PC-9 (cell line): Measurements from ENCODE around the gene CDK13. TPM values are rescaled to one million over a fixed set of nuclear protein-coding genes. Genes with fewer than 3 reads are reported as not detected.

Experiments
- BruUV-seq: library from RNA; stranded (reverse); fragments of 400-500 nt; replicated peaks from 2 replicates; lab custom pipeline; 2021; lab: Mats Ljungman, UMichigan
- CTCF ChIA-PET: fragments of 300-600 bp; sonication (Branson Sonifier 250); formaldehyde crosslinking; loops from one replicate; lab custom pipeline; 2022; ENCODE audit warnings: antibody characterized with exemption; lab: Charles Lee
- POLR2A ChIA-PET: fragments of 300-600 bp; sonication (Branson Sonifier 250); formaldehyde crosslinking; loops from one replicate; lab custom pipeline; 2022; ENCODE audit warnings: antibody characterized with exemption; ENCODE audit not compliant: unreplicated experiment; lab: Charles Lee
- DNase-seq, 2 experiments: peaks; one replicate each; pipeline versions ENCODE4 v3.0.0 to v3.0.0-alpha.2; 2015 to 2022; ENCODE audit warnings: mixed read lengths in 1 of 2
- H2AFZ ChIP-seq: fragments of 200-600 bp; sonication (generic); 2 replicates; pipeline ENCODE4 v1.8.1; 2017; ENCODE audit warnings: antibody characterized with exemption
- H3F3A ChIP-seq: fragments of 200-600 bp; sonication (generic); 2 replicates; pipeline ENCODE4 v1.8.1; 2017; ENCODE audit warnings: antibody characterized with exemption, mild to moderate bottlenecking, low read depth; ENCODE audit not compliant: insufficient read depth
- H3K27ac ChIP-seq: fragments of 200-600 bp; sonication (generic); 2 replicates; pipeline ENCODE4 v1.6.1; 2016; ENCODE audit warnings: mixed run types
- H3K27me3 ChIP-seq: fragments of 200-600 bp; sonication (generic); 2 replicates; pipeline ENCODE4 v1.6.1; 2016; ENCODE audit warnings: low read depth, mixed run types; ENCODE audit not compliant: insufficient read depth
- H3K36me3 ChIP-seq: fragments of 200-600 bp; sonication (generic); 2 replicates; pipeline ENCODE4 v1.6.1; 2016; ENCODE audit warnings: low read depth, mixed run types
- H3K4me1 ChIP-seq: fragments of 200-600 bp; sonication (generic); replicated peaks from 2 replicates; pipeline ENCODE4 v1.6.1; 2016; ENCODE audit warnings: mixed run types; ENCODE audit not compliant: insufficient read depth
- H3K4me2 ChIP-seq: fragments of 200-600 bp; sonication (generic); 2 replicates; pipeline ENCODE4 v1.6.1; 2017; ENCODE audit warnings: mixed run types
- H3K4me3 ChIP-seq: fragments of 200-600 bp; sonication (generic); 2 replicates; pipeline ENCODE4 v1.6.1; 2016; ENCODE audit warnings: mixed run types
- H3K79me2 ChIP-seq: fragments of 200-600 bp; sonication (generic); 2 replicates; pipeline ENCODE4 v1.6.1; 2017; ENCODE audit warnings: low read depth, mixed run types
- H3K9me2 ChIP-seq: fragments of 200-600 bp; sonication (generic); 2 replicates; pipeline ENCODE4 v1.8.1; 2017; ENCODE audit warnings: mild to moderate bottlenecking; ENCODE audit not compliant: insufficient read depth
- H3K9me3 ChIP-seq: fragments of 200-600 bp; sonication (generic); 2 replicates; pipeline ENCODE4 v1.8.1; 2016; ENCODE audit warnings: low read depth; ENCODE audit not compliant: insufficient read depth
- H4K20me1 ChIP-seq: fragments of 200-600 bp; sonication (generic); 2 replicates; pipeline ENCODE4 v1.8.1; 2017; ENCODE audit not compliant: insufficient read depth
- EZH2 ChIP-seq: fragments of 200-600 bp; sonication (generic); IDR thresholded peaks from 2 replicates; pipeline ENCODE4 v1.8.0; 2017; ENCODE audit warnings: antibody characterized with exemption, low read depth
- intact Hi-C: fragments of 100-400 bp; cut with micrococcal nuclease; formaldehyde crosslinking; loops from one replicate; pipeline ENCODE4 v1.10.0; 2022; ENCODE audit not compliant: unreplicated experiment
- total RNA-seq: library from RNA; stranded (reverse); gene quantifications from 2 replicates; pipeline ENCODE4 v1.2.3, GENCODE V29; 2021
- TF ChIP-seq, protein P1 (sequence below): fragments of 200-600 bp; sonication (generic); conservative IDR thresholded peaks from 2 replicates; pipeline ENCODE4 v1.6.1; 2017; ENCODE audit warnings: mixed run types, antibody characterized with exemption, mild to moderate bottlenecking, moderate library complexity

CDK13 gene
- total RNA-seq, 1 experiment from 2014 or later = 80.9 TPM

DNA sequence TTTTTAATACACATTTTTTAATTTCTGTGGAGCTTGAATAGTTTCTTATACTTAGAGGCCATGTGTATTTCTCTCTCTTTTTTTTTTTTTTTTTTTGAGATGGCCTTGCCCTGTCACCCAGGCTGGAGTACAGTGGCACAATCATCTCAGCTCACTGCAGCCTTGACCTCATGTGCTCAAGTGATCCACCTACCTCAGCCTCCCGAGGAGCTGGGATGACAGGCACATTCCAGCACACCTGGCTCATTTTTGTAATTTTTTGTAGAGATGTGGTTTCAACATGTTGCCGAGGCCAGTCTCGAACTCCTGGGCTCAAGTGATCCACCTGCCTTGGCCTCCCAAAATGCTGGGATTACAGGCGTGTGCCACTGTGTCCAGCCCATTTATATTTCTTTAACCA, 64.3 kb downstream of the CDK13 start:
- ChIA-PET POLR2A (no interaction called here), CTCF (no interaction called here)
- no peak overlapping the region for H3K4me2 ChIP-seq
- H3K9me2 ChIP-seq = no peaks in the 10 kb centered on the region
- H3F3A ChIP-seq = no peaks in the 10 kb centered on the region; the same call in none of the 2 replicates
- intact Hi-C loops = no loop called here
- no peak overlapping the region for H2AFZ ChIP-seq
- no peak overlapping the region for H3K4me3 ChIP-seq
- H4K20me1 ChIP-seq = peaks cover 25% of the 10 kb centered on the region
- no peaks in the 10 kb centered on the region for H3K9me3 ChIP-seq
- no TSS peak for BruUV-seq
- DNase-seq = no peak
- H3K4me1 ChIP-seq = no peaks in the 10 kb centered on the region
- no peak for TF ChIP-seq EZH2
- TF ChIP-seq, protein P1, sequence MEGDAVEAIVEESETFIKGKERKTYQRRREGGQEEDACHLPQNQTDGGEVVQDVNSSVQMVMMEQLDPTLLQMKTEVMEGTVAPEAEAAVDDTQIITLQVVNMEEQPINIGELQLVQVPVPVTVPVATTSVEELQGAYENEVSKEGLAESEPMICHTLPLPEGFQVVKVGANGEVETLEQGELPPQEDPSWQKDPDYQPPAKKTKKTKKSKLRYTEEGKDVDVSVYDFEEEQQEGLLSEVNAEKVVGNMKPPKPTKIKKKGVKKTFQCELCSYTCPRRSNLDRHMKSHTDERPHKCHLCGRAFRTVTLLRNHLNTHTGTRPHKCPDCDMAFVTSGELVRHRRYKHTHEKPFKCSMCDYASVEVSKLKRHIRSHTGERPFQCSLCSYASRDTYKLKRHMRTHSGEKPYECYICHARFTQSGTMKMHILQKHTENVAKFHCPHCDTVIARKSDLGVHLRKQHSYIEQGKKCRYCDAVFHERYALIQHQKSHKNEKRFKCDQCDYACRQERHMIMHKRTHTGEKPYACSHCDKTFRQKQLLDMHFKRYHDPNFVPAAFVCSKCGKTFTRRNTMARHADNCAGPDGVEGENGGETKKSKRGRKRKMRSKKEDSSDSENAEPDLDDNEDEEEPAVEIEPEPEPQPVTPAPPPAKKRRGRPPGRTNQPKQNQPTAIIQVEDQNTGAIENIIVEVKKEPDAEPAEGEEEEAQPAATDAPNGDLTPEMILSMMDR = no peak
- no peak overlapping the region for H3K27ac ChIP-seq
- no peaks in the 10 kb centered on the region for H3K27me3 ChIP-seq
- H3K36me3 ChIP-seq = peaks cover 32% of the 10 kb centered on the region
- H3K79me2 ChIP-seq = peaks cover 10% of the 10 kb centered on the region; the same call in 1 of the 2 replicates

DNA sequence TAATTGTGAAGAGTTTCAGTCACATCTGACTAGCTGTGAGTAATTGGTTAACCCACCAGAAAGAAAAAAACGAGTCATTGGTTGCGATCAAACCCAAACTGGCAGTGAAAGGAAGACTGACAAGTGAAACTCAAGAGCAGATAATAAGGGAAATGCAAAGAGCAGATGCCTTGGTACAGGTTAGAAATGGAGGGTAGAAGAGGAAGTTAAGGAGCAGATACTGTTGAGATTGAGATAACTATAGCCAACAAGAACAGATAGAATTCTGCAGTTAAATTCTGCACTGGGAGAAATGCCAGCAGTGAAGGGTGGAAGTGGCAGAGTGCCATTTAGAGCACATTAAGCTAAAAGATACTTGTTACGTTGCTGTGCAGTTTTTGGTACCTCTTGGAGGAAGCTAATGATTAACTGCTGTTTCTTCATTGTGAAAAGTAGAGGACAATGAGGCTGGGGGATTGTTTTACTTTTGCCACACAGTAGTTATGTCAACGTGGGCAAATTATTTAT, 65.8 kb downstream of the CDK13 start:
- intact Hi-C loops = no loop called here

DNA sequence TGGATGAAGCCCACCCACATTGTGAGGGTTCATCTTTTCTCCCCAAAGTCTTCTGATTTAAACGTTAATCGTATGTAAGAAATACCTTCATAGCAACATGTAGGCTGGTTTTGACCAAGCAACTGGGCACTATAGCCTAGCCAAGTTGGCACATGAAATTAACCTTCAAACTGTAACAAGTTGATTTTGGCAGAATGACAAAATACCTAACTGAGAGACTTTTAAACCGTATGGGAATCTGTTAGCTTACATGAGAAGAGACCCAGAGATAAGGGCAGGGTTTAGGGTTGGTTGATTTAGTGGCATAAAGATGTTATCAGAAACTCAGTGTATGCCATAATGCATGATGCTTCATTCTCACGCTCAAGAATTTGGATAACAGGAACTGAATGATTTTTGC, 69.5 kb downstream of the CDK13 start:
- H3F3A ChIP-seq = peaks cover 8% of the 10 kb centered on the region
- no peak overlapping the region for H2AFZ ChIP-seq
- CTCF ChIA-PET = no interaction called here

More for the DNA sequence above, 65.8 kb downstream of the CDK13 start:
- Histone ChIP-seq H3K27me3 (no peaks in the 10 kb centered on the region), H3K9me2 (no peaks in the 10 kb centered on the region), H3K4me2 (no peak overlapping the region), H3K4me1 (no peaks in the 10 kb centered on the region), H3K36me3 (peaks cover 33% of the 10 kb centered on the region), H3K27ac (no peak overlapping the region), H2AFZ (no peak overlapping the region), H4K20me1 (peaks cover 31% of the 10 kb centered on the region), H3K79me2 (peaks cover 10% of the 10 kb centered on the region; the same call in 1 of the 2 replicates), H3K9me3 (no peaks in the 10 kb centered on the region), H3K4me3 (no peak overlapping the region), H3F3A (no peaks in the 10 kb centered on the region; the same call in none of the 2 replicates)
- DNase-seq = no peak
- BruUV-seq = no TSS peak
- ChIA-PET CTCF (interaction anchor here (0.6 to 1.2 kb wide), 2 partner anchors 18 to 120 kb away, joined by 3 read pairs; no protein-coding TSS in a partner anchor), POLR2A (interaction anchor here (0.7 kb wide), 1 partner anchor 11 kb away, joined by 5 read pairs; no protein-coding TSS in a partner anchor)
- no peak for TF ChIP-seq EZH2

More for the DNA sequence above, 69.5 kb downstream of the CDK13 start:
- H3K36me3 ChIP-seq = peaks cover 25% of the 10 kb centered on the region
- POLR2A ChIA-PET = no interaction called here
- BruUV-seq = no TSS peak
- no peak overlapping the region for H3K4me2 ChIP-seq
- H3K27ac ChIP-seq = no peak overlapping the region
- no peaks in the 10 kb centered on the region for H3K27me3 ChIP-seq
- TF ChIP-seq, protein P1 = no peak
- TF ChIP-seq EZH2 = no peak
- H3K4me3 ChIP-seq = no peak overlapping the region
- H3K9me3 ChIP-seq = no peaks in the 10 kb centered on the region
- H3K4me1 ChIP-seq = no peaks in the 10 kb centered on the region
- H4K20me1 ChIP-seq = peaks cover 28% of the 10 kb centered on the region; the same call in 1 of the 2 replicates
- H3K79me2 ChIP-seq = peaks cover 10% of the 10 kb centered on the region; the same call in 1 of the 2 replicates
- no peaks in the 10 kb centered on the region for H3K9me2 ChIP-seq
- no peak for DNase-seq
- intact Hi-C loops = no loop called here
